ENCODE data around the gene AIMP2.
"Not testable (repeated sequence)": the region's sequence is repeated elsewhere in the genome, so short reads cannot be mapped to it uniquely, and the experiment has no call there.

Gene AIMP2

DNA sequence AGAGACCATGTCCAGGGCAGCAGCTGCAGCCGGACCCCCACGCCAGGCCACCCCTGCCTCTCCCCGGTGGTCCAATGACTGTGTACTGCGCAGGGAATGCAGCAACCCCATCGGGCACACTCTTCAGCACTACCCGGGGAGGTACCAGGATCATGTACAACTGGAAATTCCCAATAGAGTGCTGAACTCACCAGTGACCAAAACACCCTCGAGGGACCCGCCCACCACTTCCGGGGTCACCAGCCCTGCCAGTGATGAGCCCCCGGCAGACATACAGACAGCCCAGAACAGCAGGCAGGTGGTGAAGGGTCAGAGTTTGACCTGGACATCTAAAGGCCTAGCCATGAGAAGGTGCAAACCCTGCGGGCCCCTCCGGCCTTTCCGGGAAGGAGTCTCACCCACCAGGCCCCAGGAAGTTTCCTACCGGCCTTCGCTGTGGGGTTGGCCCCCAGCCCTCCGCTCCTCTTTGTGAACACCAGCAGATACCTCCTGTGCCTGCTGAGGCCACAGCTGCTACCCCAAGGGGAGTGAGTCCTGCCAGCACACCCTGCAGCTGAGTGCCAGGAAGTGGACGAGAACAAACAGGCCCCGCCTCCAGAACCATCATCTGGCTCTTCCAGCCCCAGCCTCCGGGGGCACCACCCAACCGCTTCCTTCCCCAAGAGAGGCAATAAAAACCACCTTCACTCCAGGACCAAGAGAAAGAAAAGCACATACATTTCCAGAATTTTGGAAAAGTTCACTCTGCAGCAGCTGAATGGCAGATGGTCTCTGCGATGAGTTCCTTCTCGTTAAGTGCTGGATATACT, 17.1 kb downstream of the AIMP2 start:
- peak; percentile 86 to 92 for DNase-seq

DNA sequence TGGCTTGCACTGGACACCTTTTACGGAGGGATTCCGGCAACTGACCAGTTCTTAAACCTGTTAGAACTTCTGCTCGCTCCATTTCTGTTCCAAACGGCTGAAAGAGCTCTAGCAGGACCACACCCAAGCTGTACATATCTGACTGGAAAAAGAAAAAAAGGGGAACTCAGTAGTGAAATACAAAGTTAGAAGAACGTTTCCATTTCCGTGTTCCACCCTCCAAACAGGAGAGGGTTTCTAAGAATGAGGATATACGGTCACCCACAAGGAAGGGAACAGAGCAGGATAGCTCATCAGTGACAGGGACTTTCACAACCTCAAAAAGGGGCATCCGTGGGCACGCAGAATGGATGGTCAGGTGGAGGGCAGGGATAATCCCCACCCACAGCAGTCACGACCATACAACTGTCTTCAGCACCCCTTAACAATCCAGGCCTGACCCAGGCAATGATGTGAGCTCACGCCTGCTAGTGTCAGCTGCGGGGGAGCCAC, 17.8 kb downstream of the AIMP2 start:
- peak; percentile 94 to 95 for DNase-seq

DNA sequence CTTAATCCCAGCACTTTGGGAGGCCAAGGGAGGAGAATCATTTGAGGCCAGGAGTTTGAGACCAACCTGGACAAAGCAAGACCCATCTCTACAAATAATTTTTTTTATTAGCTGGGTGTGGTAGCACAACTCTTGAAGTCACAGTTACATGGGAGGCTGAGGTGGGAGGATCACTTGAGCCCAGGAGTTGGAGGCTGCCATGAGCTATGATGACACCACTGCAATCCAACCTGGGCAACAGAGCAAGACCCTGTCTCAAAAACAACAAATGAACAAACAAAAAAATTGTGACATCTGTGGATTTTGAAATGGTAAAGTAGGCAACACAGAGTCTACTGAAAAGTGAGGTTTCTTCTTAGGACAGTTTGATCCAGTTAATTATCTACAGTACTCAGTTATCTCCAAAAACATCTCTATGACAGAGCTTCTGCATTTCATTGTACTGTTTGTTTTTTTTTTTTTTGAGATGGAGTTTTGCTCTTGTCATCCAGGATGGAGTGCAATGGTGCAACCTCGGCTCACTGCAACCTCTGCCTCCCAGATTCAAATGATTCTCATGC, 18.8 kb downstream of the AIMP2 start:
- no peak for DNase-seq

- no peak for DNase-seq
These were observed 19.5 kb downstream of the AIMP2 start for GRCh38 chr7:6028563-6028962.

DNA sequence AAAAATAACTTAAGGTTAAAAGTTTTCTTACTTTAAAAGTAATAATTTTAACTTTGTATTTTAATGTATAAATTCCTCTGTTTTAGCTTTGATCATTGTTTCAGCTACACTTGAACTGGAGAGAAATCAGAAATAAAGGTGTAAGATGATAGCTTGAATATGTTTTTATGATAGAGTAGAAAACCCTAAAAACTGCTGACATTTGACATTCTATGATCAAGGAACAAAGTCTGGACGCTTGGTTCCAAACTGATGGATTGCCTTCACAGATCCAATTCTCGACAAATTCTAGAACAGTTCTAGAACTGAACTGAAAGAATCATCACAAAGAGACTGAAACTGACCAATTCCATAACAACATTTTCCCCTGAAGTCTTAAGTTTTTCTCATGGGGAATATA, 21.9 kb downstream of the AIMP2 start, which contains the start of gene ANKRD61:
Gene ANKRD61 (plus strand): TSS at position 389 of the 400 bp plus-strand sequence. CDS start 0 bp downstream, at position 389.
- no peak for DNase-seq

DNA sequence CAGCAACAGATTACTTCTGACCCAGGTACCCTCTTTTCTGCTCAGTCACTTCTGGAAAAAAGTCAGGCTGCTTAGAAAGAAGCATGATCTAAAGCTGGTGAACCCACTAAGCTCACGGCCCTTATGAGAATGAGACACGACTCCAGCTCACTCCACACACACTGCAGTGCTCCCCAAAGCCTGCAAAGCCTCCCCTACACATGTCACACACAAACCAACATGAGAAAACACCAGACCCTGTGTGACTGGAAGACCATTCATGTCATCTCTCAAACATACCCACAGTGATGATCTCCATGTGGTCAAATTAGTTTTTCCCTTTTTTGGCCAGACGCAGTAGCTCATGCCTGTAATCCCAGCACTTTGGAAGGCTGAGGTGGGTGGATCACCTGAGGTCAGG, 22.5 kb downstream of the AIMP2 start:
- no peak for DNase-seq

DNA sequence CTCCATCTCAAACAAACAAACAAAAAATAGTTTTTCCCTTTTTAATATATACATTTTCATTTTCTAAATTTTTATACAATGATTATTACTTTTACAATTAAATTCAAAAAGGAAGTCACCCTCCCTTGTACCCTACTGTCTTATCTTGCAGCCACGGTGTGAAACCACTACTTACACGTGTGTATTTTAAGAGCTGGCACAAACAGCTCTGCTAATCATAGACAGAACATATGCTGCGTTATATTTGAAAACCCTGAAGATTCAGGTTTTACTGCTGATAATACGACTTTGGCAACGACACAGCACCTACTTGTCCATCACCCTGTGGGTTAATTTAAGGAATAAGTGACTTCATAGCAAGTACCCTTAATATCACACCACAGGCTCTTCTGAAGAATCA, 23.1 kb downstream of the AIMP2 start:
- DNase-seq: no peak

GRCh38 chr7:6032641-6033040, 23.6 kb downstream of the AIMP2 start:
- no peak for DNase-seq

- DNase-seq: no peak
These were observed 26.1 kb downstream of the AIMP2 start for GRCh38 chr7:6035165-6035564.

- no peak for DNase-seq
These were observed 26.6 kb downstream of the AIMP2 start for GRCh38 chr7:6035686-6036085.

DNA sequence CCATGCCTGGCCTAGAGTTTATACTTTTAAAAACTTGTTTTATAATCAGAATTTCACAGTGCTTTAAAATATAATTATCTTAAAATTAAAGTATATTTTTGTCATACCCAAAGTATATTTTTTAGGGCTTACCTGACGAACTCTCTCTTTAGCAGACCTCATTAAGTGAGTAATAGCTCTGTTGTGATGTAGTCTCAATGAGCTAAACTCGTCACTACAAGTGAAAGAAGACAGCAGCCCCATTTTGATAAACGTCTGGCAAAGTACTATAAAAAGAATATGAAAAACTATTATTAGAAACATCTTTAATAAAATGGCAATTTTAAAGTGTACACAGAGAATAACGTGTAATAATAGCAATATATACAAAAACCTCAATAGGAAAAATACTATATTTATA, 40.7 kb downstream of the AIMP2 start:
- no peak for DNase-seq

GRCh38 chr7:6051185-6051584, 42.1 kb downstream of the AIMP2 start:
- DNase-seq: not testable (repeated sequence)

DNA sequence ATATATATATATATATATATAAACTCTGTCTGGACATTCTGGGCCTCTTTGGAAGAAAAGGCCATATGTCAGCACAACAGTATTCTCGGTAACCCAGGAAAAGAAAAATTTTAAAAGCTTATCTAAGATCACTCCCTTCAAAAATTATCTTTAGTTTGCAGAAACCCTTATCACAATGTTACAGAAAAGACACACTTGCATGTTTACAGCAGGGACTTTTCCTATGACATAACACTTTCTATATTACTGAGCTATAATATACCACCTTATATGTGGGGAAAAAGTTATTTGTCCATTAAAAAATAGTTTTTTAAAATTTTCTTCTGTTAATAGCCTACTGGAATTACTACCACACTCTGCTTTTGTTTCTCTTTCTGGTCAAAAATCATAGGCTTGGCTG, 47.5 kb downstream of the AIMP2 start:
- DNase-seq: no peak

DNA sequence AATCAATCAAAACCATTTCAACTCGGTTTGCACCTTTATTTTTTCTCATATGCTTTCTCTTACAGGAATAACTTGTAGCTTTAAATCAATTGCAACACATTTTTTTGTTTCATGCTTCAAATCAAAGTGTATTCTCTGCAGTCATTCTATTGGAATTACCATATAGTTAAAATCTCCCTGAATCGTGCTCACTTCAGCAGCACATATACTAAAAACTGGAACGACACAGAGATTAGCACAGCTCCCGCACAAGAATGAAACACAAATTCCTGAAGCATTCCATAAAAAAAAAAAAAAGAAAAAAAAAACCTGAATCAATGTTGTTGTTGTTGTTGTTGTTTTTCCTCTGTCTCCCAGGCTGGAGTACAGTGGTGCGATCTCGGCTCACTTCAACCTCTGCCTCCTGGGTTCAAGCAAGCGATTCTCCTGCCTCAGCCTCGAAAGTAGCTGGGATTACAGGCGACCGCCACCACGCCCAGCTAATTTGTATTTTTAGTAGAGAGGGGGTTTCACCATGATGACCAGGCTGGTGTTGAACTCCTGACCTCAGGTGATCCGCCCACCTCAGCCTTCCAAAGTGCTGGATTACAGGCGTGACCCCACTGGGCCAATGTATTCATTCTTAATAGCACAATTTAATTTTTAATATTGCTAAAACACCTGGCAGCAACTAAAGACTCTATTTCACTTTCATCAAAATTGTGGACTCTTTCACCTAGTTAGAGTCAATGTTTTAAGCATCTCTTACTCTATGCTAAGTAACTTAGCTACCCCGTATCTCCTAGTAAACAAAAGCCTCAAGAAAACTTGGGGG, 48.5 kb downstream of the AIMP2 start:
- DNase-seq: no peak

- DNase-seq: not testable (repeated sequence)
These were observed 50.9 kb downstream of the AIMP2 start for GRCh38 chr7:6059941-6060340.

DNA sequence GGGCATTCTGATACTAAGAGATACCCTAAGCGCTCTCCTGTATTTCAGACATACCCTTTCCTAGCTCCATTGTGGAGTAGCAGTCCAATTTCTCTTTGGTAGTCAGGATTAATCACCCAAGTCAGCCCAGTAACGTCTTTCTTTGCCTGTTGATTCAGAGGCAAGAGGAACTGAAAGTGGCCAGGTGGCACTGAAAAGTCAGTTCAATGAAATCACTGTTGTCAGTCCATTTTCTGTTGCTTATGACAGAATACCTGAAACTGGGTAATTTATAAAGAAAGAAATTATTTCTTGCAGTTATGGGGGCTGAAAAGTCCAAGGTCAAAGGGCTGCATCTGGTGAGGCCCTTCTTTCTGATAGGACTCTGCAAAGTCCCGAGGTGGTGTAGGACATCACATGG, 62.3 kb downstream of the AIMP2 start:
- no peak for DNase-seq

Measured in inflammatory macrophage (primary cell).